Glomerular endothelial cell (primary cell): ENCODE data around the gene DENND1B. TPM values are rescaled to one million over a fixed set of nuclear protein-coding genes. Genes with fewer than 3 reads are reported as not detected.
A peak's percentile ranks its signal among the peaks of the same experiment; 100 is the strongest.

Source experiments
- DNase-seq: peaks from one replicate; pipeline ENCODE4 v3.0.0-alpha.2; 2011; ENCODE audit warnings: low read depth, low spot score; ENCODE audit errors: extremely low read depth
- total RNA-seq: library from RNA; depleted of rRNA; stranded (reverse); fragments of >200 nt; gene quantifications from 2 replicates; pipeline ENCODE4 v1.2.3, GENCODE V29; 2015

DENND1B gene
- total RNA-seq, 1 donor from 2014 or later: 8.2 TPM

GRCh38 chr1:197649188-197649587, 126.1 kb downstream of the DENND1B start:
- no peak for DNase-seq

GRCh38 chr1:197638316-197638715, 137.0 kb downstream of the DENND1B start:
- no peak for DNase-seq

DNA sequence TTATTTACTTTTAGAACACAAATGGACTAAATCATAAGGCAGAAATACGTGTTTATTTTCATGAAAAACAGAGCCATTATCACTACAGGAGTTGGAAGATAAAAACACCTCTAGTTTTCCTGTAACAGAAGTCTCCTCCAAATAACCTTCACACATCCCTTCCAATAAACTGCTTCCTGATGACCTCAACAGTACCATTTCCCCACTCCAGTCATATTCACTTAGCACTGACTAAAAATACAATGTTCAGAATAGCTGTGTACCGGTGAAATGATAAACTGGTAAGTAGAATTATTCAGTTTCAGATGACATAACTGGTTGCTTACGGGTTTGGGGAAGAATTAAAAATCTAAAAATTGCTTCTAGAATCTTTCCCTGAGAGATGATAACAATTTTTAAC, 137.9 kb downstream of the DENND1B start:
- no peak for DNase-seq

GRCh38 chr1:197633447-197634078, 141.7 kb downstream of the DENND1B start:
- no peak for DNase-seq

GRCh38 chr1:197632651-197633050, 142.6 kb downstream of the DENND1B start:
- DNase-seq: no peak

- no peak for DNase-seq
Observed at GRCh38 chr1:197632005-197632404, 143.3 kb downstream of the DENND1B start.

GRCh38 chr1:197622371-197622770, 152.9 kb downstream of the DENND1B start:
- no peak for DNase-seq

- DNase-seq: no peak
Observed at GRCh38 chr1:197621761-197622160, 153.5 kb downstream of the DENND1B start.

GRCh38 chr1:197620714-197621163, 154.5 kb downstream of the DENND1B start:
- DNase-seq: no peak

DNA sequence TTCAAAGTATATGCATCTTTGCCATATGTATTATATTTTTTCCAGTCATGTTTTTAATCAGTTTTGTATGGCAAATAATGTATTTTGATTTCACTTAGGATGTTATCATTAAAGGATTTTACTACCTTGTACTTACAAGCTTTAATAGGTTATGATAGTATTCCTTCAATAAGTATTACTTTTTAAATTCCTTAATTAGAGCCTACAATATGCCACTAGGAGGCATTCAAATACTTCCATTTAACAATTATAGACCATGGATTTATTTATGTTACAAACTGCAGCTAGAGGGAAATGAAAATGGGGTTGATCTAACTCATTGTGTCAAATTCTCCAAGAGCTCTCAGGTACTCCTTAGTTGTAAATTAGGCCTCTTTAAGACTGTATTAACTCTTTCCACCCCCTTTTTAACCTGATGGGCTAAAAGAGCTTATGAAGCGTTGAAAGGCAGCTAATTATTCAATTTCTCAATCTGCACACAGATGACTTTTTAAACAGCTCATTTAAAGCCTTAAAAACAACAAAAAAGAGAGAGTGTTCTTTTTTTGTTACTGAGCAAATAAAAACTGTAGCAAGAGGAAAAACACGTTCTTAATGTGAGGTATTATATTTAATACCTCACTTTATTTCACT, 156.2 kb downstream of the DENND1B start:
- peak; percentile 4 for DNase-seq

- DNase-seq: no peak
Observed at GRCh38 chr1:197618061-197618460, 157.2 kb downstream of the DENND1B start.

GRCh38 chr1:197615693-197616011, 159.6 kb downstream of the DENND1B start:
- DNase-seq: no peak

DNA sequence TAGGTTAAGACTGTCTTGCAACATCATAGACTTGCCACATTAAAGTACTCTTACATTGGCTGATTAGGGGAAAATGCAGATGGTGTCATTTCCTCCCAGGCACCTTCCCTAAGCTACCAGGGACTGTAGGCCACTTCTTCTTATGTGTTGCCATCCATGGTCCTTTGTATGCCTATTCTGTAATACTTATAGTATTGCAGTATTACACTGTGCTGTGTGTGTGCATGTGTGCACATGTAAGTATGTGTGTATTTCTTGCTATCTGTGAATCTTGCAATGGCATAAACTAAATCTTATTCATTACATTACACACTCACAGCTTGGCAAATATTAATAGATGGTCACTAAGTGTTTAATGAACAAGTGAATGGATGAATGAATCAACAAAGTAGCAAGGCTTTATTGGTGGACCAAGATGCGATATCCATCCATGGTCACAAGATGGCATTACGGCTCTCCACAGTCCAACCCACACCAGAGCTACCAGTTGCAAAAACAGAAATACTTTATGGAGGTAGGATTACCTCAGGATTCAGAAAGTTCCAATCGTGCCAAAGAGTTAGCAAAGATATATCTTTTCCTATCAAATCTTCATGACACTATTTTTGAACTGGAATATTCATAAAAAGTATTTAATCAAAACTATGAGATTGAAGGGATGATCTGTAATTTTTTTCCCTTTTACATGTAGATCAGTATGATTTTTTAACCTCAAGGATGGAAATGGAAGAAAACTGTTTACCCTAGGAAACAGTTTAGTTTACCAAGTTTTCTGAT, 160.2 kb downstream of the DENND1B start:
- peak; percentile 12 for DNase-seq

- no peak for DNase-seq
Observed at GRCh38 chr1:197606168-197606845, 169.0 kb downstream of the DENND1B start.

GRCh38 chr1:197604302-197604701, 171.0 kb downstream of the DENND1B start:
- DNase-seq: no peak

DNA sequence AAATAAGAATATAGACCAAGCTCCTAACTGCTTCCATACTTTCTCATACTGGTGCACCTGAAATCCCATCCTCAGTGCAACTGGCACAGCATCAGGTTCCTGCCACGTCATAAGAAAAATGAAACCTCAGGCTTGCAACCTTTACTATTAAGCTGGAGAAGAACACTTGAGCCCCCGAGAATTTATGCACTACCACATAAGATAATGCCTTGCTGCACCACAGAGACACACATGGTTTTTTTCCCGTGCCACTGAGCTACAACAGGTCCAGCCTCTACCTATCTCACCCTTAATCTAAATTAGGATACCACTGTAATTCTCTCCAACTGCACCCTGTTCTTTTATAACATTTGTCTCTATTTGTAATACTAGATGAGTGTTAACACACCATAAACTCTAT, 174.5 kb downstream of the DENND1B start:
- no peak for DNase-seq

GRCh38 chr1:197599789-197600188, 175.5 kb downstream of the DENND1B start:
- no peak for DNase-seq

DNA sequence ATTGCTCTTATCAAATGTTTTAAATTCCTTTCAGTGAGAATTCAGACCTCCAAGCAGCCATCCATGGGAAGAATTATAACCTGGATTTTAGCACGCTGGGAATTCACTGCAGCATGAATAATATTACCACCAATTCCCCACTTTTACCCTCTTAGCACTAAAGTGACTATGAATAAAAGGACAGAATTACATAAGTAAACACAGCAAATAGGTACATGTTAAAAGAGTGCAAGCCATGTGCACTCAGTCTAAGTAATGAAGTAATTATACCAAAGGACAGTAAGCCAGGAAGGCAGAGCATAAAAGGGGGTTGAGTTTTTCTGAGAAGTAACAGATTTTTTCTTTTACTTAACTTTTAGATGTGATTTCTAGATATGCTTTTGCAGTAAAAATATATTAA, 176.3 kb downstream of the DENND1B start:
- DNase-seq: no peak

DNA sequence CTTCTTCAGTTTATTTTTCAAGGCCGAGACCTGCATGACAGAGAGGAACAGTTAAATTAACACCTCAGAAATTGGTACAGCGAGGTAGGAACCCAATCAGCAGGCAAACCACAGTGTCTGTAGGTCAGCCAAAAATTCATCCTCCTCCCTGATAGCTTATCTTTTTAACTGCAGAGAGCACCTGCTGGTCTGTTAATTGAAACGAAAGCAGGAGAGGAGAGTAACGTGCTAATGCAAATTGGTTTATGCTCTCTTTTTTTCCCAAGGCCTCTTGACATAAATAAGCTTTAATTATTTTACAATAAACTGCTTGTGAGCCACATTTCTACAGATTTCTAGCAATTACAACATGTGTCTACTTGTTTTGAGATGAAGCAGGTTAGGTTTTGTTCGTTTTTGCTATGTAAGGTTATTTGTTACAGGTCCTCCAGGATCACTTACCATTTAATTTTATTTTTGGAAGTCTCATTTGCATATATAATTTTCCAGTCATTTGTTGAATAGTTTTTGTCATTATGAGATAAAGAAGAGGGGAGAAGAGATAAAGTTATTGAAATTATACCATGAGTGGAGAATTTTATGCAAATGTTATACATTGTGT, 179.9 kb downstream of the DENND1B start:
- no peak for DNase-seq

- no peak for DNase-seq
Observed at GRCh38 chr1:197590687-197591086, 184.6 kb downstream of the DENND1B start.

DNA sequence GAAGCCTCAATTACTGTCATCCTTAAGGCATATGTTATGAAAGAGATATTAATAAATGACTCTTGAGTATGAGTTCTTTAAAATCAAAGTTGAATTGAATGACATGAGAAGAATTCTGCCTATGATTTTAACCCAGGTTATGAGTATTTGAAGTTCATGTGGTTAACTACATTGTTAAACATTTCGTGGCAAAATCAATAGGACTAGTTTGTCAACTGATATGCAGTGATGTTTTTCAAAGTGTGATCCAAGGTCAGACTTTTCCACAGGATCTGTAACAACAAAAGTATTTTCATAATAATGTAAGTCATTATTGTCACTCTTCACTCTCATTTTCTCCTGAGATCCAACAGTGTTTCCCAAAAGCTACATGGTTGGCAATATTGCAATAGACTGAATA, 189.5 kb downstream of the DENND1B start:
- no peak for DNase-seq
